Measurements from ENCODE around the gene TRPM5. TPM values are rescaled to one million over a fixed set of nuclear protein-coding genes. Genes with fewer than 3 reads are reported as not detected.

The TRPM5 gene
- total RNA-seq, 1 donor from 2014 or later, result 0.46 TPM

GRCh38 chr11:2427721-2428321 lies 16.5 kb downstream of the TRPM5 start:
- Mint-ChIP-seq H3K4me1 (ENCODE audit: low read depth) (no peaks in the 10 kb centered on the region), H3K4me3 (ENCODE audit: low read depth) (no peak overlapping the region), H3K9me3 (ENCODE audit: low read depth) (no peaks in the 10 kb centered on the region), H3K27ac (no peak overlapping the region), H3K36me3 (ENCODE audit: insufficient read depth) (no peaks in the 10 kb centered on the region), H3K27me3 (peaks cover 6% of the 10 kb centered on the region)
- TF ChIP-seq, protein P1, sequence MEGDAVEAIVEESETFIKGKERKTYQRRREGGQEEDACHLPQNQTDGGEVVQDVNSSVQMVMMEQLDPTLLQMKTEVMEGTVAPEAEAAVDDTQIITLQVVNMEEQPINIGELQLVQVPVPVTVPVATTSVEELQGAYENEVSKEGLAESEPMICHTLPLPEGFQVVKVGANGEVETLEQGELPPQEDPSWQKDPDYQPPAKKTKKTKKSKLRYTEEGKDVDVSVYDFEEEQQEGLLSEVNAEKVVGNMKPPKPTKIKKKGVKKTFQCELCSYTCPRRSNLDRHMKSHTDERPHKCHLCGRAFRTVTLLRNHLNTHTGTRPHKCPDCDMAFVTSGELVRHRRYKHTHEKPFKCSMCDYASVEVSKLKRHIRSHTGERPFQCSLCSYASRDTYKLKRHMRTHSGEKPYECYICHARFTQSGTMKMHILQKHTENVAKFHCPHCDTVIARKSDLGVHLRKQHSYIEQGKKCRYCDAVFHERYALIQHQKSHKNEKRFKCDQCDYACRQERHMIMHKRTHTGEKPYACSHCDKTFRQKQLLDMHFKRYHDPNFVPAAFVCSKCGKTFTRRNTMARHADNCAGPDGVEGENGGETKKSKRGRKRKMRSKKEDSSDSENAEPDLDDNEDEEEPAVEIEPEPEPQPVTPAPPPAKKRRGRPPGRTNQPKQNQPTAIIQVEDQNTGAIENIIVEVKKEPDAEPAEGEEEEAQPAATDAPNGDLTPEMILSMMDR (IDR thresholded peaks at IDR 0.05; ENCODE audit: unreplicated experiment), result no peak
- DNase-seq (ENCODE audit: low spot score, unreplicated experiment), result no peak

- H3K27ac Mint-ChIP-seq, result no peak overlapping the region
- no peaks in the 10 kb centered on the region for H3K36me3 Mint-ChIP-seq (ENCODE audit: insufficient read depth)
- no peak for DNase-seq (ENCODE audit: low spot score, unreplicated experiment)
Observed at GRCh38 chr11:2426826-2427521, 17.3 kb downstream of the TRPM5 start.

DNA sequence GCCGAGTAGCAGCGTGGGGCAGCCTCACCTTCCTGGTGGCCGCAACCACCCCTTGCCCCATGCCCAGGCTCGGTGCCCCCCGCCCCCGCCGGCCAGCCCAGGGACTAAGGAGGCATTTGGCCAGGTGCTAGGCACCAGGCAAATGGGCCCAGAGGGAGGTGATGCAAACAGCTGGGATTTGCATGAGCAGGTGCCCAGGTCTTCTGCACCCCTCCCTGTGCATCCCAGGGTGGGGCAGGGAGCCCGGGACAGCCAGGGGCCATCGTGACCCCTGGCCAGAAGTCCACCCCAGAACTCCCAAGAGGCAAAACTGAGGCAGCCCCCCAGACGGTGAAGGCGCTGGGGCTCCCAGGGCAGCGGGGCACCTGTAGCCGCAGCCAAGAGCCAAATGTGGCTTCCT lies 18.1 kb downstream of the TRPM5 start:
- no peak for DNase-seq (ENCODE audit: low spot score, unreplicated experiment)
- H3K27ac Mint-ChIP-seq, result no peak overlapping the region
- TF ChIP-seq, protein P1 (IDR thresholded peaks at IDR 0.05; ENCODE audit: unreplicated experiment), result no peak
- no peak overlapping the region for H3K4me3 Mint-ChIP-seq (ENCODE audit: low read depth)
- no peaks in the 10 kb centered on the region for H3K36me3 Mint-ChIP-seq (ENCODE audit: insufficient read depth)
- no peaks in the 10 kb centered on the region for H3K27me3 Mint-ChIP-seq
- H3K4me1 Mint-ChIP-seq (ENCODE audit: low read depth), result no peaks in the 10 kb centered on the region
- H3K9me3 Mint-ChIP-seq (ENCODE audit: low read depth), result no peaks in the 10 kb centered on the region

More at GRCh38 chr11:2426826-2427521, 17.3 kb downstream of the TRPM5 start:
- H3K27me3 Mint-ChIP-seq, result peaks cover 6% of the 10 kb centered on the region
- H3K4me1 Mint-ChIP-seq (ENCODE audit: low read depth), result no peaks in the 10 kb centered on the region
- TF ChIP-seq, protein P1 (IDR thresholded peaks at IDR 0.05; ENCODE audit: unreplicated experiment), result no peak
- no peaks in the 10 kb centered on the region for H3K9me3 Mint-ChIP-seq (ENCODE audit: low read depth)
- H3K4me3 Mint-ChIP-seq (ENCODE audit: low read depth), result no peak overlapping the region

GRCh38 chr11:2425506-2425905 lies 18.8 kb downstream of the TRPM5 start:
- H3K27me3 Mint-ChIP-seq, result no peaks in the 10 kb centered on the region
- H3K4me3 Mint-ChIP-seq (ENCODE audit: low read depth), result no peak overlapping the region
- DNase-seq (ENCODE audit: low spot score, unreplicated experiment), result no peak
- H3K27ac Mint-ChIP-seq, result no peak overlapping the region
- no peaks in the 10 kb centered on the region for H3K36me3 Mint-ChIP-seq (ENCODE audit: insufficient read depth)
- TF ChIP-seq, protein P1 (IDR thresholded peaks at IDR 0.05; ENCODE audit: unreplicated experiment), result no peak
- no peaks in the 10 kb centered on the region for H3K9me3 Mint-ChIP-seq (ENCODE audit: low read depth)
- no peaks in the 10 kb centered on the region for H3K4me1 Mint-ChIP-seq (ENCODE audit: low read depth)

DNA sequence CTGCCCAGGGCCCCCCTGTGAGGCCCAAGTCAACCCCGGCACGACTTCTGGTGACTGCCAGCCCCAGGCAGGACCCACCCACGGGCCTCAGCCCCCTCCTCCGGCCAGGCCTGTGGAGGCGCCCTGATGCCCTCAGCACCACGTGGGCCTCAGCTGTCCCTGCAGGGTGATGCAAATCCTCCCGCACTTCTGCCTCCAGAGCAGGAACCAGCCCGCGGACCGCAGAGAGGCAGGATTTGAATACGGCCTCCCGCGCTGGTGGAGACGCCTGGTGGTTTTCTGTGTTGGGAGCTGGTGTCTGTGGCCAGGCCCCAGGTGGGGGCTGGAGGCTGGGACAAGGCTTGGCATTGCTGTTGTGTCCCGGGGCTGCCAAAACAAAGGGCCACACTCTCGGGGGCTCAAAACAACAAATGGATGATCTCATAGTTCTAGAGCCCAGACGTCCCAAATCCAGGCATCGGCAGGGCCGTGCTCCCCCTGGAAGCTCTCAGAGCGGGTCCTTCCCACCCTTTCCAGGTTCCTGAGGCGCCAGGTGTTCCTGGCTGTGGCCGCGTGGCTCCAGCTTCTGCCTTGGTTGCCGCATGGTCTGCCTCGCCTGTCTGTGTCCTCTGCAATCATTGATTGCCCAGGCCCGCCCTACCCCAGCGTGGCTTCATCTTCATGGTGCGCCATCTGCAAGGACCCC lies 19.4 kb downstream of the TRPM5 start:
- no peak overlapping the region for H3K4me3 Mint-ChIP-seq (ENCODE audit: low read depth)
- H3K4me1 Mint-ChIP-seq (ENCODE audit: low read depth), result no peaks in the 10 kb centered on the region
- TF ChIP-seq, protein P1 (IDR thresholded peaks at IDR 0.05; ENCODE audit: unreplicated experiment), result no peak
- H3K36me3 Mint-ChIP-seq (ENCODE audit: insufficient read depth), result no peaks in the 10 kb centered on the region
- H3K9me3 Mint-ChIP-seq (ENCODE audit: low read depth), result no peaks in the 10 kb centered on the region
- no peaks in the 10 kb centered on the region for H3K27me3 Mint-ChIP-seq
- no peak overlapping the region for H3K27ac Mint-ChIP-seq
- DNase-seq (ENCODE audit: low spot score, unreplicated experiment), result no peak

Measured in progenitor cell of endocrine pancreas (in vitro differentiated cells).